ENCODE measurements around the gene OR51B4.
A peak's percentile ranks its signal among the peaks of the same experiment; 100 is the strongest.
"Not testable (repeated sequence)": the region's sequence is repeated elsewhere in the genome, so short reads cannot be mapped to it uniquely, and the experiment has no call there.

GRCh38 chr11:5254023-5254422, 47.7 kb downstream of the OR51B4 start:
- not testable (repeated sequence) for TF ChIP-seq CTCF (IDR thresholded peaks at IDR 0.05 in 2 of 3, conservative IDR thresholded peaks at IDR 0.05 in 1 of 3; ENCODE audit: insufficient read depth in 2 of 3, low read depth in 1 of 3, low read length in 3 of 3); ZNF764 (CRISPR knock-in tag; IDR thresholded peaks at IDR 0.05; ENCODE audit: low read depth); SIN3B (IDR thresholded peaks at IDR 0.05; ENCODE audit: low read depth); ZNF224 (CRISPR knock-in tag; IDR thresholded peaks at IDR 0.05); E2F6 (IDR thresholded peaks at IDR 0.05; ENCODE audit: borderline replicate concordance in 1 of 2, extremely low read depth in 1 of 2, insufficient read depth in 1 of 2, insufficient read length in 1 of 2, low read depth in 1 of 2, low read length in 1 of 2, poor library complexity in 1 of 2, severe bottlenecking in 1 of 2)
- peak; percentile 57 to 75; a peak in 2 of 4 replicates for TF ChIP-seq MLLT1 (IDR thresholded peaks at IDR 0.05)
